Measurements from ENCODE around the gene ZBTB9.

ZBTB9 gene

GRCh38 chr6:33453393-33454008, 875 bp upstream of the ZBTB9 start:
- DNase-seq (ENCODE audit: low spot score): no peak
- TF ChIP-seq CTCF (IDR thresholded peaks at IDR 0.05): no peak
- H3K27ac ChIP-seq: peak overlapping the region in 1 of 2 donors; percentile 46
- peak overlapping the region; percentile 89 for H3K4me3 ChIP-seq

DNA sequence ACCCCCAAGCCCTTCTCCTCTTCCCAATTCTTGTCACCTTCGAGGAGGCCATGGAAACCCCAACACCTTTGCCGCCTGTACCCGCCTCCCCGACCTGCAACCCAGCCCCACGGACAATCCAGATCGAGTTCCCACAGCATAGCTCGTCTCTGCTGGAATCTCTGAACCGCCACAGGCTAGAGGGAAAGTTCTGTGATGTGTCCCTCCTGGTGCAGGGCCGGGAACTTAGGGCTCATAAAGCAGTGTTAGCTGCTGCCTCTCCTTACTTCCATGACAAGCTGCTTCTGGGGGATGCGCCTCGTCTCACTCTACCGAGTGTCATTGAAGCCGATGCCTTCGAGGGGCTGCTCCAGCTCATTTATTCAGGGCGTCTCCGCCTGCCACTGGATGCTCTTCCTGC, 675 bp downstream of the ZBTB9 start:
- H3K4me3 ChIP-seq: peak overlapping the region; percentile 89
- H3K27ac ChIP-seq: peak overlapping the region in 1 of 2 donors; percentile 27
- no peak for DNase-seq (ENCODE audit: low spot score)
- TF ChIP-seq CTCF (IDR thresholded peaks at IDR 0.05): no peak

- no peak for TF ChIP-seq CTCF (IDR thresholded peaks at IDR 0.05)
- H3K4me3 ChIP-seq: no peak overlapping the region
- no peak for DNase-seq (ENCODE audit: low spot score)
- no peak overlapping the region for H3K27ac ChIP-seq
Observed at GRCh38 chr6:33456156-33456555, 1.8 kb downstream of the ZBTB9 start.

GRCh38 chr6:33458676-33459075, 4.3 kb downstream of the ZBTB9 start:
- H3K4me3 ChIP-seq: no peak overlapping the region
- TF ChIP-seq CTCF (IDR thresholded peaks at IDR 0.05): no peak
- H3K27ac ChIP-seq: no peak overlapping the region

DNA sequence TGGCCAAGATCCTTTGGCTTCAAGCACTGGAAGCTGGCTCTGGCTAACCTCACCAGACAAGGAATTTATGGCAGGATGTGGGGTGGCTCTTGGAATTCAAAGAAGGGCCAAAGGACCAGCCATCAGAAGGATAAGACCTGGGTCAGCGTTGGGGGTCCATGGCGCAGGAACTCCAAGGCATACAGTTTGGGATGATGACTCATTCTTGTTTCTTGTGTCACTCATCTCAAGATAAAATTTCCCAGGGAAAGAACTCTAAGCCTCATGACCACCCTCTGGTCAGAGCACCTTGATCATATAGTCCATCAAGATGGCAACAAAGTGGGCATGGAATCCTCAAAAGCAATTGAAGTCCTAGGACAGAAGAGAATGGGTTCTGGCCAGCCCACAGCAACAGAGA, 4.8 kb downstream of the ZBTB9 start:
- no peak for DNase-seq (ENCODE audit: low spot score)
- TF ChIP-seq CTCF (IDR thresholded peaks at IDR 0.05): no peak
- no peak overlapping the region for H3K27ac ChIP-seq
- H3K4me3 ChIP-seq: no peak overlapping the region

More at GRCh38 chr6:33458676-33459075, 4.3 kb downstream of the ZBTB9 start:
- no peak for DNase-seq (ENCODE audit: low spot score)

GRCh38 chr6:33466075-33466735, 11.8 kb downstream of the ZBTB9 start:
- no peak overlapping the region for H3K4me3 ChIP-seq
- H3K27ac ChIP-seq: no peak overlapping the region
- no peak for DNase-seq (ENCODE audit: low spot score)
- TF ChIP-seq CTCF (IDR thresholded peaks at IDR 0.05): no peak

DNA sequence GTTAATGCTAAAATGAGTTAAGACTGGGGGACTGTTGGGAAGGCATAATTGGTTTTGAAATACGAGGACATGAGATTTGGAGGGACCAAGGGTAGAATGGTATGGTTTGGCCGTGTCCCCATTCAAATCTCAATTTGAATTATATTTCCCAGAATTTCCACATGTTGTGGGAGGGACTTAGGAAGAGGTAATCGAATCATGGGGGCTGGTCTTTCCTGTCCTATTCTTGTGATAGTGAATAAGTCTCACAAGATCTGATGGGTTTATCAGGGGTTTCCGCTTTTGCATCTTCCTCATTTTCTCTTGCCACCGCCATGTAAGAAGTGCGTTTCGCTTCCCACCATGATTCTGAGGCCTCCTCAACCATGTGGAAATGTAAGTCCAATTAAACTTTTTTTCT, 12.7 kb downstream of the ZBTB9 start:
- Histone ChIP-seq H3K4me3 (no peak overlapping the region), H3K27ac (no peak overlapping the region)
- no peak for TF ChIP-seq CTCF (IDR thresholded peaks at IDR 0.05)
- no peak for DNase-seq (ENCODE audit: low spot score)
